ENCODE results near the gene ZNF74. TPM values are rescaled to one million over a fixed set of nuclear protein-coding genes. Genes with fewer than 3 reads are reported as not detected.

ZNF74 gene
- total and polyA plus RNA-seq, 2 experiments from 2014 or later = 15.6 to 17.9 TPM

- H3K27me3 ChIP-seq = peaks cover 4% of the 10 kb centered on the region
- TF ChIP-seq CTCF (IDR thresholded peaks at IDR 0.05; ENCODE audit: poor library complexity) (no peak), EZH2phosphoT487 (IDR thresholded peaks at IDR 0.05; ENCODE audit: low read depth, severe bottlenecking, unreplicated experiment) (no peak), EZH2 (IDR thresholded peaks at IDR 0.05; ENCODE audit: borderline replicate concordance) (no peak)
- no peak overlapping the region for H3K4me3 ChIP-seq
- H3K27ac ChIP-seq = no peak overlapping the region
- no peak overlapping the region for H2AFZ ChIP-seq
- no peak for DNase-seq (ENCODE audit: low spot score)
- H3K9me3 ChIP-seq (ENCODE audit: low read depth) = no peaks in the 10 kb centered on the region
- H3K4me2 ChIP-seq = no peak overlapping the region
- no peaks in the 10 kb centered on the region for H3K9me2 ChIP-seq (replicated peaks; ENCODE audit: insufficient read depth)
- H4K20me1 ChIP-seq (ENCODE audit: insufficient read depth, poor library complexity, severe bottlenecking) = no peaks in the 10 kb centered on the region
- H3K79me2 ChIP-seq = no peaks in the 10 kb centered on the region
- H3K36me3 ChIP-seq (replicated peaks; ENCODE audit: insufficient read depth, low read depth) = no peaks in the 10 kb centered on the region
- no peaks in the 10 kb centered on the region for H3K4me1 ChIP-seq (ENCODE audit: insufficient read depth)
- 93% methylated on average over 2 of the region's 2 CpGs for WGBS (ENCODE audit: low lambda C conversion rate, missing lambda C conversion rate)
Measured at GRCh38 chr22:20384171-20384570, 9.8 kb upstream of the ZNF74 start.

- Histone ChIP-seq H3K4me3 (no peak overlapping the region), H3K4me1 (ENCODE audit: insufficient read depth) (no peaks in the 10 kb centered on the region), H3K27ac (no peak overlapping the region), H3K9me3 (ENCODE audit: low read depth) (no peaks in the 10 kb centered on the region), H3K36me3 (replicated peaks; ENCODE audit: insufficient read depth, low read depth) (no peaks in the 10 kb centered on the region), H2AFZ (no peak overlapping the region), H3K79me2 (no peaks in the 10 kb centered on the region), H3K9me2 (replicated peaks; ENCODE audit: insufficient read depth) (no peaks in the 10 kb centered on the region), H3K4me2 (no peak overlapping the region), H4K20me1 (ENCODE audit: insufficient read depth, poor library complexity, severe bottlenecking) (no peaks in the 10 kb centered on the region), H3K27me3 (peaks cover 4% of the 10 kb centered on the region)
- DNase-seq (ENCODE audit: low spot score) = no peak
- TF ChIP-seq EZH2phosphoT487 (IDR thresholded peaks at IDR 0.05; ENCODE audit: low read depth, severe bottlenecking, unreplicated experiment) (no peak), EZH2 (IDR thresholded peaks at IDR 0.05; ENCODE audit: borderline replicate concordance) (no peak), CTCF (IDR thresholded peaks at IDR 0.05; ENCODE audit: poor library complexity) (no peak)
- WGBS (ENCODE audit: low lambda C conversion rate, missing lambda C conversion rate) = 91% methylated on average over 6 of the region's 6 CpGs
Measured at GRCh38 chr22:20384865-20385264, 9.1 kb upstream of the ZNF74 start.

GRCh38 chr22:20386336-20386735 lies 7.6 kb upstream of the ZNF74 start:
- WGBS (ENCODE audit: low lambda C conversion rate, missing lambda C conversion rate) = 96% methylated on average over 2 of the region's 2 CpGs
- H3K9me3 ChIP-seq (ENCODE audit: low read depth) = no peaks in the 10 kb centered on the region

More at GRCh38 chr22:20386336-20386735, 7.6 kb upstream of the ZNF74 start:
- Histone ChIP-seq H2AFZ (no peak overlapping the region), H3K36me3 (replicated peaks; ENCODE audit: insufficient read depth, low read depth) (no peaks in the 10 kb centered on the region), H3K9me2 (replicated peaks; ENCODE audit: insufficient read depth) (no peaks in the 10 kb centered on the region), H3K27me3 (peaks cover 4% of the 10 kb centered on the region), H3K4me1 (ENCODE audit: insufficient read depth) (no peaks in the 10 kb centered on the region), H3K79me2 (no peaks in the 10 kb centered on the region), H3K4me3 (no peak overlapping the region), H4K20me1 (ENCODE audit: insufficient read depth, poor library complexity, severe bottlenecking) (no peaks in the 10 kb centered on the region), H3K4me2 (no peak overlapping the region), H3K27ac (no peak overlapping the region)
- no peak for TF ChIP-seq EZH2 (IDR thresholded peaks at IDR 0.05; ENCODE audit: borderline replicate concordance)
- no peak for TF ChIP-seq EZH2phosphoT487 (IDR thresholded peaks at IDR 0.05; ENCODE audit: low read depth, severe bottlenecking, unreplicated experiment)
- no peak for TF ChIP-seq CTCF (IDR thresholded peaks at IDR 0.05; ENCODE audit: poor library complexity)
- no peak for DNase-seq (ENCODE audit: low spot score)
